ENCODE results near the gene NECTIN3.

GRCh38 chr3:111173328-111173900, 101.8 kb downstream of the NECTIN3 start:
- TF ChIP-seq, protein P1, sequence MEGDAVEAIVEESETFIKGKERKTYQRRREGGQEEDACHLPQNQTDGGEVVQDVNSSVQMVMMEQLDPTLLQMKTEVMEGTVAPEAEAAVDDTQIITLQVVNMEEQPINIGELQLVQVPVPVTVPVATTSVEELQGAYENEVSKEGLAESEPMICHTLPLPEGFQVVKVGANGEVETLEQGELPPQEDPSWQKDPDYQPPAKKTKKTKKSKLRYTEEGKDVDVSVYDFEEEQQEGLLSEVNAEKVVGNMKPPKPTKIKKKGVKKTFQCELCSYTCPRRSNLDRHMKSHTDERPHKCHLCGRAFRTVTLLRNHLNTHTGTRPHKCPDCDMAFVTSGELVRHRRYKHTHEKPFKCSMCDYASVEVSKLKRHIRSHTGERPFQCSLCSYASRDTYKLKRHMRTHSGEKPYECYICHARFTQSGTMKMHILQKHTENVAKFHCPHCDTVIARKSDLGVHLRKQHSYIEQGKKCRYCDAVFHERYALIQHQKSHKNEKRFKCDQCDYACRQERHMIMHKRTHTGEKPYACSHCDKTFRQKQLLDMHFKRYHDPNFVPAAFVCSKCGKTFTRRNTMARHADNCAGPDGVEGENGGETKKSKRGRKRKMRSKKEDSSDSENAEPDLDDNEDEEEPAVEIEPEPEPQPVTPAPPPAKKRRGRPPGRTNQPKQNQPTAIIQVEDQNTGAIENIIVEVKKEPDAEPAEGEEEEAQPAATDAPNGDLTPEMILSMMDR (tag by site-specific recombination; IDR thresholded peaks at IDR 0.05) = no peak
- TF ChIP-seq, protein P2, sequence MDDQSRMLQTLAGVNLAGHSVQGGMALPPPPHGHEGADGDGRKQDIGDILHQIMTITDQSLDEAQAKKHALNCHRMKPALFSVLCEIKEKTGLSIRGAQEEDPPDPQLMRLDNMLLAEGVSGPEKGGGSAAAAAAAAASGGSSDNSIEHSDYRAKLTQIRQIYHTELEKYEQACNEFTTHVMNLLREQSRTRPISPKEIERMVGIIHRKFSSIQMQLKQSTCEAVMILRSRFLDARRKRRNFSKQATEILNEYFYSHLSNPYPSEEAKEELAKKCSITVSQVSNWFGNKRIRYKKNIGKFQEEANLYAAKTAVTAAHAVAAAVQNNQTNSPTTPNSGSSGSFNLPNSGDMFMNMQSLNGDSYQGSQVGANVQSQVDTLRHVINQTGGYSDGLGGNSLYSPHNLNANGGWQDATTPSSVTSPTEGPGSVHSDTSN (CRISPR knock-in tag; IDR thresholded peaks at IDR 0.05) = no peak
- no peak for TF ChIP-seq ZNF670 (tag by site-specific recombination; IDR thresholded peaks at IDR 0.05; ENCODE audit: low read depth)
- no peak for TF ChIP-seq ZSCAN30 (tag by site-specific recombination; IDR thresholded peaks at IDR 0.05)

Data from HEK293 (cell line).